Activated CD4-positive, alpha-beta memory T cell treated with anti-CD3 and anti-CD28 coated beads for 36 hours (primary cell): ENCODE results near the gene ENTPD6. TPM values are rescaled to one million over a fixed set of nuclear protein-coding genes. Genes with fewer than 3 reads are reported as not detected.

Experiments used
- CTCF ChIA-PET: fragments of 350-600 bp; sonication (Branson Sonifier 250); formaldehyde crosslinking; loops from one replicate; lab custom pipeline; 2021; ENCODE audit warnings: antibody characterized with exemption, inconsistent platforms; lab: Charles Lee
- POLR2A ChIA-PET: fragments of 350-600 bp; sonication (Branson Sonifier 250); formaldehyde crosslinking; loops from one replicate; lab custom pipeline; 2021; ENCODE audit warnings: antibody characterized with exemption; lab: Charles Lee
- DNase-seq: peaks from one replicate; pipeline ENCODE4 v3.0.0-alpha.2; 2020
- H3K27ac Mint-ChIP-seq: one replicate; pipeline ENCODE4 v1.8.0; 2021; ENCODE audit warnings: mixed read lengths
- H3K27me3 Mint-ChIP-seq: one replicate; pipeline ENCODE4 v1.8.0; 2021; ENCODE audit warnings: mixed read lengths
- H3K36me3 Mint-ChIP-seq: one replicate; pipeline ENCODE4 v1.8.0; 2021; ENCODE audit warnings: mixed read lengths
- H3K4me1 Mint-ChIP-seq: one replicate; pipeline ENCODE4 v1.8.0; 2021; ENCODE audit warnings: low read depth, mixed read lengths
- H3K4me3 Mint-ChIP-seq: one replicate; pipeline ENCODE4 v1.8.0; 2021; ENCODE audit warnings: mild to moderate bottlenecking, mixed read lengths
- H3K9me3 Mint-ChIP-seq: one replicate; pipeline ENCODE4 v1.8.0; 2021; ENCODE audit warnings: mixed read lengths
- intact Hi-C: fragments of 100-400 bp; cut with micrococcal nuclease; formaldehyde crosslinking; loops from one replicate; pipeline ENCODE4 v1.15.1; 2023
- total RNA-seq, 2 experiments: library from RNA; stranded (reverse); gene quantifications; one replicate each; pipeline ENCODE4 v1.2.3, GENCODE V29; 2021

The ENTPD6 gene
- total RNA-seq, 2 experiments from 2014 or later, result 48.5 to 51.0 TPM

- Mint-ChIP-seq H3K9me3 (no peaks in the 10 kb centered on the region), H3K27ac (no peak overlapping the region), H3K4me1 (peaks cover 3% of the 10 kb centered on the region), H3K36me3 (no peaks in the 10 kb centered on the region), H3K4me3 (no peak overlapping the region), H3K27me3 (peaks cover 13% of the 10 kb centered on the region)
- POLR2A ChIA-PET, result no interaction called here
- intact Hi-C loops, result no loop called here
- CTCF ChIA-PET, result interaction anchor here (0.9 kb wide), 1 partner anchor 18 kb away, joined by 3 read pairs; no protein-coding TSS in a partner anchor
- no peak for DNase-seq
Measured at GRCh38 chr20:25191051-25191450, 4.5 kb upstream of the ENTPD6 start.

GRCh38 chr20:25191689-25192088 is 3.8 kb upstream of the ENTPD6 start:
- CTCF ChIA-PET, result interaction anchor here (0.7 to 0.9 kb wide), 2 partner anchors 18 to 1750 kb away, joined by 3 read pairs; no protein-coding TSS in a partner anchor

GRCh38 chr20:25193843-25194242 is 1.7 kb upstream of the ENTPD6 start:
- Mint-ChIP-seq H3K36me3 (peaks cover 2% of the 10 kb centered on the region), H3K27ac (no peak overlapping the region), H3K4me1 (peaks cover 27% of the 10 kb centered on the region), H3K4me3 (no peak overlapping the region), H3K27me3 (no peaks in the 10 kb centered on the region), H3K9me3 (no peaks in the 10 kb centered on the region)
- CTCF ChIA-PET, result interaction anchor here (1.5 kb wide), 1 partner anchor 199 kb away, joined by 4 read pairs; no protein-coding TSS in a partner anchor
- intact Hi-C loops, result loop anchor here (2.0 kb wide), 1 partner anchor 201 kb away; the partner anchor contains the start of gene APMAP
- DNase-seq, result no peak
- POLR2A ChIA-PET, result no interaction called here

More at GRCh38 chr20:25191689-25192088, 3.8 kb upstream of the ENTPD6 start:
- POLR2A ChIA-PET, result interaction anchor here (1.1 kb wide), 1 partner anchor 10 kb away, joined by 3 read pairs; no protein-coding TSS in a partner anchor
- peaks cover 2% of the 10 kb centered on the region for H3K36me3 Mint-ChIP-seq
- intact Hi-C loops, result no loop called here
- no peak overlapping the region for H3K4me3 Mint-ChIP-seq
- no peaks in the 10 kb centered on the region for H3K9me3 Mint-ChIP-seq
- no peak for DNase-seq
- H3K27me3 Mint-ChIP-seq, result peaks cover 11% of the 10 kb centered on the region
- peaks cover 10% of the 10 kb centered on the region for H3K4me1 Mint-ChIP-seq
- H3K27ac Mint-ChIP-seq, result no peak overlapping the region

GRCh38 chr20:25194333-25194972 is 1.1 kb upstream of the ENTPD6 start:
- Mint-ChIP-seq H3K4me3 (peak overlapping the region; percentile 89), H3K9me3 (no peaks in the 10 kb centered on the region), H3K4me1 (peaks cover 33% of the 10 kb centered on the region), H3K27me3 (no peaks in the 10 kb centered on the region), H3K27ac (no peak overlapping the region), H3K36me3 (peaks cover 2% of the 10 kb centered on the region)
- intact Hi-C loops, result loop anchor here (2.0 kb wide), 1 partner anchor 202 kb away; the partner anchor contains the start of gene APMAP
- ChIA-PET CTCF (interaction anchor here (1.0 to 1.5 kb wide), 2 partner anchors 8 to 199 kb away, joined by 3 to 4 read pairs; no protein-coding TSS in a partner anchor), POLR2A (interaction anchor here (1.3 kb wide), 1 partner anchor 103 kb away, joined by 4 read pairs; no protein-coding TSS in a partner anchor)
- DNase-seq, result no peak

- peaks cover 46% of the 10 kb centered on the region for H3K4me1 Mint-ChIP-seq
Measured at GRCh38 chr20:25195962-25196785, 662 bp downstream of the ENTPD6 start.

GRCh38 chr20:25196786-25197120 is 1.2 kb downstream of the ENTPD6 start:
- Mint-ChIP-seq H3K36me3 (peaks cover 2% of the 10 kb centered on the region), H3K27ac (no peak overlapping the region), H3K9me3 (no peaks in the 10 kb centered on the region), H3K4me3 (peak overlapping the region; percentile 89), H3K4me1 (peaks cover 46% of the 10 kb centered on the region), H3K27me3 (no peaks in the 10 kb centered on the region)
- CTCF ChIA-PET, result interaction anchor here (1.0 kb wide), 1 partner anchor 99 kb away, joined by 3 read pairs; no protein-coding TSS in a partner anchor
- peak; percentile 25 for DNase-seq
- intact Hi-C loops, result loop anchor here (5.0 kb wide), 2 partner anchors 49 to 211 kb away; partner anchors contain the start of gene GINS1
- POLR2A ChIA-PET, result no interaction called here

More at GRCh38 chr20:25195962-25196785, 662 bp downstream of the ENTPD6 start:
- Mint-ChIP-seq H3K27me3 (no peaks in the 10 kb centered on the region), H3K4me3 (peak overlapping the region; percentile 89), H3K27ac (peak overlapping the region; percentile 55), H3K9me3 (no peaks in the 10 kb centered on the region), H3K36me3 (peaks cover 2% of the 10 kb centered on the region)
- intact Hi-C loops, result loop anchor here (1.0 to 5.0 kb wide), 4 partner anchors 49 to 211 kb away; partner anchors contain the start of genes APMAP, GINS1 and PYGB
- CTCF ChIA-PET, result interaction anchor here (0.6 to 1.5 kb wide), 4 partner anchors 52 to 274 kb away, joined by 3 to 5 read pairs (median 3); partner anchors contain the start of gene PYGB
- POLR2A ChIA-PET, result no interaction called here
- peak; percentile 33 for DNase-seq

- ChIA-PET CTCF (no interaction called here), POLR2A (no interaction called here)
- Mint-ChIP-seq H3K27me3 (no peaks in the 10 kb centered on the region), H3K4me1 (peaks cover 46% of the 10 kb centered on the region), H3K9me3 (no peaks in the 10 kb centered on the region), H3K27ac (no peak overlapping the region), H3K4me3 (peak overlapping the region; percentile 51), H3K36me3 (peaks cover 2% of the 10 kb centered on the region)
- peak; percentile 41 for DNase-seq
- intact Hi-C loops, result loop anchor here (5.0 kb wide), 2 partner anchors 50 to 210 kb away; partner anchors contain the start of gene GINS1
Measured at GRCh38 chr20:25197183-25197869, 1.8 kb downstream of the ENTPD6 start.

GRCh38 chr20:25197870-25198190 is 2.3 kb downstream of the ENTPD6 start:
- DNase-seq, result no peak
- H3K27me3 Mint-ChIP-seq, result no peaks in the 10 kb centered on the region
- peak overlapping the region; percentile 37 for H3K4me3 Mint-ChIP-seq
- ChIA-PET POLR2A (no interaction called here), CTCF (no interaction called here)
- H3K9me3 Mint-ChIP-seq, result no peaks in the 10 kb centered on the region
- peaks cover 2% of the 10 kb centered on the region for H3K36me3 Mint-ChIP-seq
- H3K27ac Mint-ChIP-seq, result no peak overlapping the region
- intact Hi-C loops, result loop anchor here (5.0 kb wide), 2 partner anchors 51 to 209 kb away; partner anchors contain the start of gene GINS1
- peaks cover 46% of the 10 kb centered on the region for H3K4me1 Mint-ChIP-seq

- intact Hi-C loops, result loop anchor here (5.0 kb wide), 2 partner anchors 52 to 208 kb away; partner anchors contain the start of gene GINS1
- H3K36me3 Mint-ChIP-seq, result peaks cover 2% of the 10 kb centered on the region
- CTCF ChIA-PET, result interaction anchor here (1.1 kb wide), 1 partner anchor 200 kb away, joined by 3 read pairs; no protein-coding TSS in a partner anchor
Measured at GRCh38 chr20:25198663-25199383, 3.3 kb downstream of the ENTPD6 start.

GRCh38 chr20:25199473-25200260 is 4.2 kb downstream of the ENTPD6 start:
- Mint-ChIP-seq H3K36me3 (peaks cover 2% of the 10 kb centered on the region), H3K4me1 (peaks cover 56% of the 10 kb centered on the region), H3K27me3 (no peaks in the 10 kb centered on the region), H3K9me3 (no peaks in the 10 kb centered on the region), H3K27ac (no peak overlapping the region), H3K4me3 (no peak overlapping the region)
- ChIA-PET CTCF (interaction anchor here (0.9 to 1.1 kb wide), 2 partner anchors 161 to 199 kb away, joined by 3 read pairs; no protein-coding TSS in a partner anchor), POLR2A (no interaction called here)
- DNase-seq, result no peak
- intact Hi-C loops, result loop anchor here (5.0 kb wide), 2 partner anchors 52 to 208 kb away; partner anchors contain the start of gene GINS1

More at GRCh38 chr20:25198663-25199383, 3.3 kb downstream of the ENTPD6 start:
- no peak for DNase-seq
- no peaks in the 10 kb centered on the region for H3K27me3 Mint-ChIP-seq
- POLR2A ChIA-PET, result interaction anchor here (0.6 kb wide), 1 partner anchor 25 kb away, joined by 4 read pairs; no protein-coding TSS in a partner anchor
- no peak overlapping the region for H3K4me3 Mint-ChIP-seq
- no peak overlapping the region for H3K27ac Mint-ChIP-seq
- H3K4me1 Mint-ChIP-seq, result peaks cover 52% of the 10 kb centered on the region
- H3K9me3 Mint-ChIP-seq, result no peaks in the 10 kb centered on the region
